Left ventricle myocardium superior (tissue), 1 donor: ENCODE measurements around the gene SH3RF3. TPM values are rescaled to one million over a fixed set of nuclear protein-coding genes. Genes with fewer than 3 reads are reported as not detected.
A peak's percentile ranks its signal among the peaks of the same experiment; 100 is the strongest.

Experiments
- ATAC-seq: fragments of 200-7000 bp; cut with Tn5 transposase; one replicate; pipeline ENCODE4 v1.9.1; 2020; ENCODE audit warnings: mild to moderate bottlenecking, moderate library complexity
- DNase-seq: peaks from one replicate; pipeline ENCODE4 v3.0.0-alpha.2; 2020
- intact Hi-C: fragments of 100-400 bp; cut with micrococcal nuclease; formaldehyde crosslinking; loops from one replicate; pipeline ENCODE4 v1.11.0; 2022
- total RNA-seq: library from RNA; stranded (reverse); fragmentation: NEBNext Ultra II Directional; extraction: Animal tissue kit (Norgen Biotek cat#: 25700); gene quantifications from one replicate; pipeline ENCODE4 v1.2.1, GENCODE V29; 2021
- donor health status: DM: no; HTN: yes; CAD: no; lungs with severe emphysema.

The SH3RF3 gene
- total RNA-seq, 1 donor from 2014 or later = 7.4 TPM

GRCh38 chr2:109516445-109517117 is 387.6 kb downstream of the SH3RF3 start:
- DNase-seq (peak; percentile 78), ATAC-seq (peak; percentile 82)
- intact Hi-C loops = loop anchor here (10.0 kb wide), 1 partner anchor 392 kb away; the partner anchor contains the start of gene SH3RF3

- DNase-seq = no peak
- no peak for ATAC-seq
- intact Hi-C loops = loop anchor here (10.0 kb wide), 1 partner anchor 393 kb away; the partner anchor contains the start of gene SH3RF3
These were observed 388.3 kb downstream of the SH3RF3 start for GRCh38 chr2:109517118-109517889.

GRCh38 chr2:109519513-109519912 is 390.5 kb downstream of the SH3RF3 start:
- no peak for DNase-seq
- no peak for ATAC-seq
- intact Hi-C loops = loop anchor here (10.0 kb wide), 1 partner anchor 395 kb away; the partner anchor contains the start of gene SH3RF3

DNA sequence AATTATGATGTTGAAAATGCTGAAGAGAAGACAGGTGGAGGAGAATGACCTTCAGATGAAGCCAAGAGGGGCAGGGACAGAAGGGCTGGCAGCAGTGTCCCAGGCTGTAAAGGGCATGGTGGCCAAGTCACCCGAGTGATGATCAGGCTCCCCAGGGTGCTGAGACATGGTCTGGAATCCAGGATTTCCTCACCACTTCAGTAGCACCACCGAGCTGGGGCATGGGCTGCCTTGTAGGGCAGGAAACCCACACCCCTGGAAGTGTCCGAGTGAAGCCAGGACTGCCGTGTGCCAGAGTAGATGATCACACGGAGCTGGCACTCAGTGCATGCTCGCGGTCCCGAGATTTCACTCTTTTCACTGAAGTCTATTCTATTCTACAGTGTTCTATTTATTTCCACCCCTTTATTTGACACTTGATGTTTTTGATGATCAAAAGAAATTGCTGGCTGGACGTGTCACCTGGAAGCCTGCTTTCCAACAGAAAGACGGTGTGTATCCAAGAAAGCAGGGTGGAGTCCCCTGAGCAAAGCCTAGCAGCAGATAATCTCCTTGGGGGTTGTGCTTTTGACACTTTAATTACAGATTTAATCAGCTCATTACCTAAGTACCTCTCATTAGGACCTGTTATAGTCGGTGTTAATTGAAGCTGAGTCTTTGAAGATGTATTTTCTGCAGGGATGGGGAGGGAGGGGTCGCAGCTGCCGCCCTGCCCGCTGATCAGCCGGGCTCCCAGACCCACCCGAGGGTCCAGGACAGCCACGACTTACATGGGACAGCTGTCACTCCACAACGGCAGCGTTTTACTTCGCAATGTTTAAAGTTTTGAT is 392.4 kb downstream of the SH3RF3 start:
- ATAC-seq (no peak), DNase-seq (no peak)
- intact Hi-C loops = no loop called here

- intact Hi-C loops = no loop called here
- ATAC-seq (no peak), DNase-seq (no peak)
These were observed 393.0 kb downstream of the SH3RF3 start for GRCh38 chr2:109522063-109522374.

DNA sequence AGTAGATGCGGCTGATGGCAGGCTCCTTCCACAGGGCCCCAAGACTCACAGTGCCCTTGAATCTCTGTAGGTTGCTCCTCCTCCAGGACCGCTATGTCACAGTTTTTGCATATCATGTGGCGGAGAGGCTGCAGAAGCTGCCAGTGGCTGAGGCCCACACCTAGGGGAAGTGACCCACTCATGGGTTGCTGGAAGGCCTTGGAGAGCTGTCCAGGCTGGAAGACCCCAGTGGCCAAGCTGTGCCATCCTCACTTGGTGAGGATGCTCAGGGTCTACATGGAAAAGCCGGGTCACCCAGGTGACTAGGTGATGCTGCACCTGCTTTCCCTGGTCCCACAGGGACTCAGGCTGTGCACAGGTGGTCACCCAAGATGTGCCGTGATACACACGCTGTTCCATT is 394.1 kb downstream of the SH3RF3 start:
- intact Hi-C loops = no loop called here
- ATAC-seq (no peak), DNase-seq (no peak)

- DNase-seq (no peak), ATAC-seq (no peak)
- intact Hi-C loops = no loop called here
These were observed 394.7 kb downstream of the SH3RF3 start for GRCh38 chr2:109523536-109524361.

DNA sequence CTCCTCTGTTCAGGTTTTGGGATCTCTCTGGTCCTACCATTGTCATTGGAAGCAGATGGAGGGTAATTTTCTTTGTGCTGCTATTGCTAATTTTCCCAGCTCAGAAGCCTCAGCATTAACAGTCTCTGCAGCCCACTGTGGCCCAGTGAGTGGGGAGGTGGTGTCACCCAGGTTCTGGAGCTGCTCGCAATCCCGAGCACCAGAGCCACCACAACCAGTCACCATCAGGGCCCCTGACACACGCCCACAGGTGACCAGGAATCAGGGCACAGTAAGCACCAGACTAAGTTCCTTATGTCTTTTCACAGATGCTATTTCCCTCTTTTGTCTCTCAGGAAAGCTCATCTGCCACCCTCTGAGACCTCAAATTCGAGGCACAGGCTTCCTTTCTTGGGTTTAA is 396.8 kb downstream of the SH3RF3 start:
- intact Hi-C loops = no loop called here
- no peak for ATAC-seq
- no peak for DNase-seq

GRCh38 chr2:109526442-109526970 is 397.5 kb downstream of the SH3RF3 start:
- ATAC-seq = no peak
- no peak for DNase-seq
- intact Hi-C loops = no loop called here

DNA sequence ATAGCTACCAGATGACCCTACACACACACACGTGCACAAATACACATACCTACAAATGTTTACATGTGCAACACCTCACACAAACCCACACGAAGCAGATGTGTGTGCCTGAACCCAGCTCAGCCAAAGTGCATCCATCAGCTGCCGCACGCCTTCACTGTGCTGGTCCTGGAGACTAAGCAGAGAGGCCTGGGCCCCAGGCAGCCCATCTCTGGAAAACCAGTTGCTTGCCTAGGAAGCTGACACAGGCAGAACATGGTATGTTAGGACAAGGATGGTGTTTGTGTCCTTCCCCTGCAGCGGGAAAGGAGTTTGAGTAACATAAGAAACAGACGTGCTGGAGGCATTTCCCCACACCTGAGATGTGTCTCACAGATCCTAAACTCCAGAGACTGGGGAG is 398.1 kb downstream of the SH3RF3 start:
- ATAC-seq (no peak), DNase-seq (no peak)
- intact Hi-C loops = no loop called here

- intact Hi-C loops = no loop called here
- ATAC-seq (no peak), DNase-seq (no peak)
These were observed 399.1 kb downstream of the SH3RF3 start for GRCh38 chr2:109527846-109528705.

DNA sequence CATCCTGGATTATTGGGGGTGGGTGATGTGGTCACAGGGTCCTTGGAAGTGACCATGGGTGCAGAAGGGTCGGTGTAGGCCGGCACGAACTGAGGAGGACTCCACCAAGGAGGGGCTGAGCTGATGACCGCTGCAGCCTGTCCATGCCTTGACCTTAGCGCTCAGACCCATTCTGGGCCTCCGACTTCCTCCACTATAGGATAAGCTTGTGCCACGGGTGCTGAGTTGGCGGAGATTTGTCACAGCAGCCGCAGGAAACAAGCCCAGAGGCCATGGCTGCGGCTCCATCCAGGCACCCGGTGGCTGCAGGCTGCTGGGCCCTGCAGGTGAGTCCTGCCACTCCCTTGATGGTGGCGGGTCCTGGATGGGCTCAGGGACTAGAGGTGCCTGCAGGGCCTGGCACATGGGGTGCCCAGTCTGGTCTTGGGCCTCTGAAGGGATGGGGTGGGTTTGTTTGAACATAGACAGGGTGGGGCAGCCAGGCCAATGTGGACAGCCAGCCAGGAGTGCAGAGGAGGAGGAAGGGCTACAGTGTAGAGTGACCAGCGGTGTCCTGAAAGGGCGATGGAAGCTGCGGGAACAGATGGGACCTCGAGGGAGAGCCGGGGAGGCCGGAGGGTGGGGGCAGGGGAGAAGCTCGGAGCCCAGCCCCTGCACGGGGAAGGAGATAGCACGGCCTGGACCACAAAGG is 400.0 kb downstream of the SH3RF3 start:
- DNase-seq = no peak
- ATAC-seq = peak; percentile 11
- intact Hi-C loops = no loop called here

DNA sequence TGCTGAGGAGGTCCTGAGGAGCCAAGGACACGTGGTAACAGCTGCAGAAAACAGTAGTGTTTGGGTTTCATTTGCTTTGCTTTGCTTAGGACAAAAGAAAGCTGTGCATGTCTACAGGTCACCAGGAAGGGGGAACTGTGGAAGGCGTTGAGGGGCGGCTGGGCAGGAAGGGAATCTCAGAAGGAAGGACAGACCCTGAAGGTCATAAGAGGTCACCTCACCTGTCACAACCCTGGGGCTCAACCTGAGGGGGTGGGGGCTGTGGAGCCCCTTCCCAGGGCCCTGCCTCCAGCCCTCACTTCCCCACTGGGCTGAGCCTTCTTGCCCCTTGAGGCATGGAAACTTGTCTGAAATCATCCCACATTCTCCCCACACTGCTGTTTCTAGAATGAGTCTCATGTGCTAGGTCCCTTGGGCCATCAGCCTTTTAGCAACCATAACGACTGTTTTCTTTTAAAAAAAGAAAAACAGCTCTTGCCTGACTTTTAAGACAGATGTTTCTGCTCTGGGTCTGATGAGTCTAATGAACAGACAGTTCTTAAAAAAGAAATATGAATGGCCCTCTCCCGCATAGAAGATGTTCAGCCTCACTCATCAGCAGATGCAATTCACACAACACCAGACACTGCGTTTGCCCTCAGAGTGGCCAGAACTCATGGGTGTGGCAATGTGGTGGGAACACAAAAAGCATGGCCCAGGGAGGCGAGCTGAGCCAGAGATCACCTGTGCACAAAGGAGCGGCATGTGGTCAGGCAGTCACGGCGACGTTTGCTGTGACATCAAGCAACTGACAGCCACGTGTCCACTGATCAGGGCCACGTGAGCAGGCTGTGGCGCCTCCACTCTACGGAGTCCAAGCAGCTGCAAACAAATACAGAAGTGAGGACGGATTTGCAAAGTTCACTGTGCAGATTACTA is 400.8 kb downstream of the SH3RF3 start:
- intact Hi-C loops = no loop called here
- DNase-seq (peak; percentile 64), ATAC-seq (peak; percentile 73)

GRCh38 chr2:109530712-109531111 is 401.7 kb downstream of the SH3RF3 start:
- ATAC-seq (no peak), DNase-seq (no peak)
- intact Hi-C loops = no loop called here

- DNase-seq (no peak), ATAC-seq (peak; percentile 47)
- intact Hi-C loops = no loop called here
These were observed 402.2 kb downstream of the SH3RF3 start for GRCh38 chr2:109531221-109531620.
